Body of pancreas (tissue), 4 donors: ENCODE results near the gene LMTK2.

ENCODE experiments used
- POLR2A ChIP-seq, 3 donors: fragments of 450-650 bp; IDR thresholded peaks; one replicate each; pipeline ENCODE4 v1.6.1; 2016; ENCODE audit warnings: antibody characterized with exemption in 3 of 3, mild to moderate bottlenecking in 2 of 3
- TF ChIP-seq, protein P1 (sequence below), 7 experiments: fragments of 450-650 bp in 4 of 7; fragments of 200-600 bp in 3 of 7; sonication (generic) in 3 of 7; IDR thresholded peaks; one replicate each; pipeline ENCODE4 v1.5.1; 2016 to 2019; ENCODE audit warnings: antibody characterized with exemption in 7 of 7

DNA sequence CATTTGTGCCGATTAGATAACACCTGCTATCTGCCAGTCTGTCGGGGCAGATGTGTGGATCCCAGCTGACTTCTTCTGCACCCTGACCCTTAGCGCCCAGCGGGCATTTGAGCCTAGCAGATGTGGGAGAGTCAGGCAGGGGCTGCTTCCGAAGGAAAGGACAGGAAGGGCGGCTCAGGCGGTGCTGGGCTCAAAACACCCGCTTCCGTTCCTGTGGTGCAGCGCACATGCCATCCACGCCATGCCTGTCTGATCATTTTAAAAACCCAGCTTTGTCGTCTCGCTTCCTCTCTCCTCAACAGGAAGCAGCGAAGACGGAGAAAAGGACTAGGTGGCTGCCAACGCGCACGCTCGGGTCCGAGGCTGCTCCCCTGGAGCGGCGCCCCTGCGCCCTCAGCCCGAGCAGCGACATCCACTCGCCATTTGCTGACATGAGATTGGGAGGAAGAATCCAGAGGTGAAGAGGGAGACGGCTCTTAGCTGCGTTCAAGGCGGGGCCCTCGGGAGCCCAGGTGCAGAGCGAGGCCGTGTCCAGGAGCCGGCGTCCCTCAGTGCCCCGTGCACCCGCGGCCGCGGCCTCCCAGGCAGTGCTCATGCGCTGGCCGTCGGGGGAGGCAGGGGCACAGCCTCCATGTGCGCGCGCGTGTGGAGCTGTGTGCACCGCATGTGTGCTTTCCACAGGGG lies 98.6 kb downstream of the LMTK2 start:
- TF ChIP-seq, protein P1, sequence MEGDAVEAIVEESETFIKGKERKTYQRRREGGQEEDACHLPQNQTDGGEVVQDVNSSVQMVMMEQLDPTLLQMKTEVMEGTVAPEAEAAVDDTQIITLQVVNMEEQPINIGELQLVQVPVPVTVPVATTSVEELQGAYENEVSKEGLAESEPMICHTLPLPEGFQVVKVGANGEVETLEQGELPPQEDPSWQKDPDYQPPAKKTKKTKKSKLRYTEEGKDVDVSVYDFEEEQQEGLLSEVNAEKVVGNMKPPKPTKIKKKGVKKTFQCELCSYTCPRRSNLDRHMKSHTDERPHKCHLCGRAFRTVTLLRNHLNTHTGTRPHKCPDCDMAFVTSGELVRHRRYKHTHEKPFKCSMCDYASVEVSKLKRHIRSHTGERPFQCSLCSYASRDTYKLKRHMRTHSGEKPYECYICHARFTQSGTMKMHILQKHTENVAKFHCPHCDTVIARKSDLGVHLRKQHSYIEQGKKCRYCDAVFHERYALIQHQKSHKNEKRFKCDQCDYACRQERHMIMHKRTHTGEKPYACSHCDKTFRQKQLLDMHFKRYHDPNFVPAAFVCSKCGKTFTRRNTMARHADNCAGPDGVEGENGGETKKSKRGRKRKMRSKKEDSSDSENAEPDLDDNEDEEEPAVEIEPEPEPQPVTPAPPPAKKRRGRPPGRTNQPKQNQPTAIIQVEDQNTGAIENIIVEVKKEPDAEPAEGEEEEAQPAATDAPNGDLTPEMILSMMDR (IDR thresholded peaks at IDR 0.05): no peak
- no peak for TF ChIP-seq POLR2A (IDR thresholded peaks at IDR 0.05)
